Activated CD4-positive, alpha-beta T cell treated with anti-CD3 and anti-CD28 coated beads, Interleukin-2, amount 10 ng/mL, durations not matched to agents 7 days and 5 days (primary cell): ENCODE data around the gene PLXDC2. TPM values are rescaled to one million over a fixed set of nuclear protein-coding genes. Genes with fewer than 3 reads are reported as not detected.

ENCODE experiments used
- CTCF ChIA-PET: fragments of 350-600 bp; sonication (Branson Sonifier 250); formaldehyde crosslinking; loops from one replicate; lab custom pipeline; 2021; ENCODE audit warnings: antibody characterized with exemption; lab: Charles Lee
- POLR2A ChIA-PET: fragments of 350-600 bp; sonication (Branson Sonifier 250); formaldehyde crosslinking; loops from one replicate; lab custom pipeline; 2021; ENCODE audit warnings: antibody characterized with exemption; lab: Charles Lee
- DNase-seq: peaks from one replicate; pipeline ENCODE4 v3.0.0-alpha.2; 2020
- H3K27ac Mint-ChIP-seq: one replicate; pipeline ENCODE4 v1.8.0; 2021; ENCODE audit warnings: mild to moderate bottlenecking, moderate library complexity, mixed read lengths
- H3K27me3 Mint-ChIP-seq: one replicate; pipeline ENCODE4 v1.8.0; 2021; ENCODE audit warnings: mixed read lengths
- H3K36me3 Mint-ChIP-seq: one replicate; pipeline ENCODE4 v1.8.0; 2021; ENCODE audit warnings: low read depth, mixed read lengths
- H3K4me1 Mint-ChIP-seq: one replicate; pipeline ENCODE4 v1.8.0; 2021; ENCODE audit warnings: mixed read lengths
- H3K4me3 Mint-ChIP-seq: one replicate; pipeline ENCODE4 v1.8.0; 2021; ENCODE audit warnings: mild to moderate bottlenecking, moderate library complexity, mixed read lengths
- H3K9me3 Mint-ChIP-seq: one replicate; pipeline ENCODE4 v1.8.0; 2021; ENCODE audit warnings: mixed read lengths
- total RNA-seq, 2 experiments: library from RNA; stranded (reverse); gene quantifications; one replicate each; pipeline ENCODE4 v1.2.3, GENCODE V29; 2021

PLXDC2 gene
- total RNA-seq, 2 experiments from 2014 or later: not detected

- POLR2A ChIA-PET: no interaction called here
- H3K4me3 Mint-ChIP-seq: no peak overlapping the region
These were observed 418.3 kb downstream of the PLXDC2 start for GRCh38 chr10:20234579-20234978.

GRCh38 chr10:20237091-20237570 is 420.9 kb downstream of the PLXDC2 start:
- ChIA-PET POLR2A (no interaction called here), CTCF (no interaction called here)
- Mint-ChIP-seq H3K4me1 (no peaks in the 10 kb centered on the region), H3K27ac (no peak overlapping the region), H3K4me3 (no peak overlapping the region), H3K36me3 (no peaks in the 10 kb centered on the region), H3K9me3 (no peaks in the 10 kb centered on the region), H3K27me3 (no peaks in the 10 kb centered on the region)
- DNase-seq: no peak

More at GRCh38 chr10:20234579-20234978, 418.3 kb downstream of the PLXDC2 start:
- Mint-ChIP-seq H3K4me1 (no peaks in the 10 kb centered on the region), H3K9me3 (no peaks in the 10 kb centered on the region), H3K27ac (no peak overlapping the region), H3K27me3 (no peaks in the 10 kb centered on the region), H3K36me3 (no peaks in the 10 kb centered on the region)
- DNase-seq: no peak
- CTCF ChIA-PET: interaction anchor here (0.6 kb wide), 2 partner anchors 19 to 121 kb away, joined by 3 read pairs; no protein-coding TSS in a partner anchor

GRCh38 chr10:20237586-20237985 is 421.4 kb downstream of the PLXDC2 start:
- Mint-ChIP-seq H3K4me1 (no peaks in the 10 kb centered on the region), H3K36me3 (no peaks in the 10 kb centered on the region), H3K4me3 (no peak overlapping the region), H3K27ac (no peak overlapping the region), H3K27me3 (no peaks in the 10 kb centered on the region), H3K9me3 (no peaks in the 10 kb centered on the region)
- no peak for DNase-seq
- ChIA-PET POLR2A (no interaction called here), CTCF (no interaction called here)

- no peak for DNase-seq
- Mint-ChIP-seq H3K4me3 (no peak overlapping the region), H3K27ac (no peak overlapping the region), H3K9me3 (no peaks in the 10 kb centered on the region), H3K36me3 (no peaks in the 10 kb centered on the region), H3K27me3 (no peaks in the 10 kb centered on the region), H3K4me1 (no peaks in the 10 kb centered on the region)
- ChIA-PET CTCF (interaction anchor here (0.6 kb wide), 1 partner anchor 1155 kb away, joined by 3 read pairs; no protein-coding TSS in a partner anchor), POLR2A (no interaction called here)
These were observed 424.4 kb downstream of the PLXDC2 start for GRCh38 chr10:20240643-20241042.

GRCh38 chr10:20247454-20247853 is 431.2 kb downstream of the PLXDC2 start:
- POLR2A ChIA-PET: no interaction called here
- Mint-ChIP-seq H3K36me3 (no peaks in the 10 kb centered on the region), H3K9me3 (no peaks in the 10 kb centered on the region), H3K4me1 (no peaks in the 10 kb centered on the region), H3K27ac (no peak overlapping the region), H3K4me3 (no peak overlapping the region), H3K27me3 (no peaks in the 10 kb centered on the region)
- CTCF ChIA-PET: interaction anchor here (0.6 kb wide), 1 partner anchor 758 kb away, joined by 3 read pairs; no protein-coding TSS in a partner anchor
- no peak for DNase-seq

- Mint-ChIP-seq H3K9me3 (no peaks in the 10 kb centered on the region), H3K36me3 (no peaks in the 10 kb centered on the region), H3K27me3 (no peaks in the 10 kb centered on the region), H3K27ac (no peak overlapping the region), H3K4me1 (no peaks in the 10 kb centered on the region), H3K4me3 (no peak overlapping the region)
- DNase-seq: no peak
- ChIA-PET CTCF (interaction anchor here (0.6 kb wide), 1 partner anchor 758 kb away, joined by 3 read pairs; no protein-coding TSS in a partner anchor), POLR2A (no interaction called here)
These were observed 431.9 kb downstream of the PLXDC2 start for GRCh38 chr10:20247891-20248708.

- CTCF ChIA-PET: no interaction called here
- no peaks in the 10 kb centered on the region for H3K27me3 Mint-ChIP-seq
- H3K9me3 Mint-ChIP-seq: no peaks in the 10 kb centered on the region
- H3K27ac Mint-ChIP-seq: no peak overlapping the region
- H3K36me3 Mint-ChIP-seq: no peaks in the 10 kb centered on the region
- H3K4me3 Mint-ChIP-seq: no peak overlapping the region
- POLR2A ChIA-PET: no interaction called here
- no peaks in the 10 kb centered on the region for H3K4me1 Mint-ChIP-seq
- DNase-seq: no peak
These were observed 437.8 kb downstream of the PLXDC2 start for GRCh38 chr10:20254078-20254477.

- no peaks in the 10 kb centered on the region for H3K36me3 Mint-ChIP-seq
These were observed 438.3 kb downstream of the PLXDC2 start for GRCh38 chr10:20254497-20254896.

GRCh38 chr10:20256969-20257368 is 440.7 kb downstream of the PLXDC2 start:
- ChIA-PET CTCF (no interaction called here), POLR2A (no interaction called here)
- Mint-ChIP-seq H3K4me3 (no peak overlapping the region), H3K4me1 (no peaks in the 10 kb centered on the region), H3K27ac (no peak overlapping the region), H3K9me3 (no peaks in the 10 kb centered on the region), H3K36me3 (no peaks in the 10 kb centered on the region), H3K27me3 (no peaks in the 10 kb centered on the region)
- no peak for DNase-seq

More at GRCh38 chr10:20254497-20254896, 438.3 kb downstream of the PLXDC2 start:
- Mint-ChIP-seq H3K27ac (no peak overlapping the region), H3K9me3 (no peaks in the 10 kb centered on the region), H3K27me3 (no peaks in the 10 kb centered on the region), H3K4me1 (no peaks in the 10 kb centered on the region), H3K4me3 (no peak overlapping the region)
- DNase-seq: no peak
- POLR2A ChIA-PET: no interaction called here
- CTCF ChIA-PET: no interaction called here

- DNase-seq: no peak
- Mint-ChIP-seq H3K4me1 (no peaks in the 10 kb centered on the region), H3K27me3 (no peaks in the 10 kb centered on the region), H3K36me3 (no peaks in the 10 kb centered on the region), H3K9me3 (no peaks in the 10 kb centered on the region), H3K27ac (no peak overlapping the region), H3K4me3 (no peak overlapping the region)
- CTCF ChIA-PET: no interaction called here
- POLR2A ChIA-PET: no interaction called here
These were observed 441.2 kb downstream of the PLXDC2 start for GRCh38 chr10:20257422-20257821.

GRCh38 chr10:20265146-20265545 is 448.9 kb downstream of the PLXDC2 start:
- POLR2A ChIA-PET: no interaction called here
- no peak for DNase-seq
- Mint-ChIP-seq H3K27me3 (no peaks in the 10 kb centered on the region), H3K36me3 (no peaks in the 10 kb centered on the region), H3K4me3 (no peak overlapping the region), H3K9me3 (no peaks in the 10 kb centered on the region), H3K27ac (no peak overlapping the region), H3K4me1 (no peaks in the 10 kb centered on the region)
- CTCF ChIA-PET: no interaction called here

GRCh38 chr10:20267734-20268133 is 451.5 kb downstream of the PLXDC2 start:
- Mint-ChIP-seq H3K9me3 (no peaks in the 10 kb centered on the region), H3K4me1 (no peaks in the 10 kb centered on the region), H3K36me3 (no peaks in the 10 kb centered on the region), H3K27me3 (no peaks in the 10 kb centered on the region), H3K27ac (no peak overlapping the region), H3K4me3 (no peak overlapping the region)
- ChIA-PET CTCF (no interaction called here), POLR2A (no interaction called here)
- DNase-seq: no peak

GRCh38 chr10:20271490-20271889 is 455.3 kb downstream of the PLXDC2 start:
- no peaks in the 10 kb centered on the region for H3K36me3 Mint-ChIP-seq
- H3K27me3 Mint-ChIP-seq: no peaks in the 10 kb centered on the region
- H3K4me1 Mint-ChIP-seq: no peaks in the 10 kb centered on the region
- no peak overlapping the region for H3K4me3 Mint-ChIP-seq
- no peak for DNase-seq
- H3K9me3 Mint-ChIP-seq: no peaks in the 10 kb centered on the region
- no peak overlapping the region for H3K27ac Mint-ChIP-seq
- ChIA-PET POLR2A (no interaction called here), CTCF (no interaction called here)
